Activated CD4-positive, alpha-beta T cell treated with anti-CD3 and anti-CD28 coated beads, Interleukin-2, amount 10 ng/mL, durations not matched to agents 24 days and 14 days (primary cell): ENCODE measurements around the gene WDTC1. TPM values are rescaled to one million over a fixed set of nuclear protein-coding genes. Genes with fewer than 3 reads are reported as not detected.

Experiments used
- DNase-seq: peaks from one replicate; pipeline ENCODE4 v3.0.0; 2022
- H3K27ac Mint-ChIP-seq: one replicate; pipeline ENCODE4 v1.8.0; 2022; ENCODE audit warnings: mild to moderate bottlenecking, mixed read lengths
- H3K27me3 Mint-ChIP-seq: one replicate; pipeline ENCODE4 v1.8.0; 2022; ENCODE audit warnings: mixed read lengths
- H3K36me3 Mint-ChIP-seq: one replicate; pipeline ENCODE4 v1.8.0; 2022; ENCODE audit warnings: low read depth, mild to moderate bottlenecking, mixed read lengths
- H3K4me1 Mint-ChIP-seq: one replicate; pipeline ENCODE4 v1.8.0; 2021; ENCODE audit warnings: mixed read lengths
- H3K4me3 Mint-ChIP-seq: one replicate; pipeline ENCODE4 v1.8.0; 2022; ENCODE audit warnings: mild to moderate bottlenecking, moderate library complexity, mixed read lengths
- H3K9me3 Mint-ChIP-seq: one replicate; pipeline ENCODE4 v1.8.0; 2021; ENCODE audit warnings: mixed read lengths
- intact Hi-C: fragments of 100-400 bp; cut with micrococcal nuclease; formaldehyde crosslinking; loops from one replicate; pipeline ENCODE4 v1.15.1; 2023
- total RNA-seq: library from RNA; stranded (reverse); gene quantifications from 2 replicates; pipeline ENCODE4 v1.2.3, GENCODE V29; 2022

WDTC1 gene
- total RNA-seq, 1 donor from 2014 or later, result 17.4 TPM

DNA sequence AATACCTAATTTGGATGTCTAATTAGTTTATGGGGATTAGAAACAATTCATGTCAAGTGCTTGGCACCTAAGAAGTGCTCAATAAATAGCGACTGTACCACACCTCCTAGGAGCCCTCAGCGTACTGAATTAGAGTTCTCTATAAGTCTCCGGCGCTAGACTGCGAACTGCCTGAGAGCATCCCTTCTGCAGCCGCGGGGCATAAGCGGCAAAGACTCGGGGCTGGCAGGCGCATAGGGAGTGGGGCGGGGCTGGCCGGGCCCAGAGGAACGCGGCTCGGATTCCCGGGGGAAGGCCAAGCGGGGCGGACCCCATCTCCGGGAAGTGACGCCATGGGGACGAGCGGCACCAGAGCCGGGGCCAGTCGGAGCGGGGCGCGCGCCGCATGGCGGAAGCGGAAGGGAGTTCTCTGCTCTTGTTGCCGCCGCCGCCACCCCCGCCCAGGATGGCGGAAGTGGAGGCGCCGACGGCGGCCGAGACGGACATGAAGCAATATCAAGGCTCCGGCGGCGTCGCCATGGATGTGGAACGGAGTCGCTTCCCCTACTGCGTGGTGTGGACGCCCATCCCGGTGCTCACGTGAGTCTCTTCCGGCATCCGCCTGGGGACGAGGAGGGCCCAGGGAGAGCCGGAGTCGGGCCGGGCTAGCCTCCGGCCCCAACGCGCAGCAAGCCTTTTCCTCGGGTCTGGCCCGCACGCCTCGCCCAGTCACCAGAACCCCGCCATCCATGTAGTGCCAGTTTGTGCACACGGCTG lies 87.6 kb downstream of the WDTC1 start, which contains the start of gene TMEM222:
TSS of gene TMEM222 (plus strand) at position 351 of the 756 bp plus-strand sequence. CDS start at position 386, 35 bp downstream.
- DNase-seq, result peak; percentile 99
- peak within 1 kb of the TSS; percentile 97 for H3K4me3 Mint-ChIP-seq
- peak within 1 kb of the TSS; percentile 93 for H3K27ac Mint-ChIP-seq
- H3K4me1 Mint-ChIP-seq, result peaks cover 29% of the 10 kb centered on the region
- no peaks in the 10 kb centered on the region for H3K9me3 Mint-ChIP-seq
- H3K36me3 Mint-ChIP-seq, result peaks cover 21% of the 10 kb centered on the region
- intact Hi-C loops, result loop anchor here (1.0 to 5.0 kb wide), 4 partner anchors 19 to 165 kb away; partner anchors contain the start of genes GPR3 and MAP3K6
- H3K27me3 Mint-ChIP-seq, result peaks cover 5% of the 10 kb centered on the region

DNA sequence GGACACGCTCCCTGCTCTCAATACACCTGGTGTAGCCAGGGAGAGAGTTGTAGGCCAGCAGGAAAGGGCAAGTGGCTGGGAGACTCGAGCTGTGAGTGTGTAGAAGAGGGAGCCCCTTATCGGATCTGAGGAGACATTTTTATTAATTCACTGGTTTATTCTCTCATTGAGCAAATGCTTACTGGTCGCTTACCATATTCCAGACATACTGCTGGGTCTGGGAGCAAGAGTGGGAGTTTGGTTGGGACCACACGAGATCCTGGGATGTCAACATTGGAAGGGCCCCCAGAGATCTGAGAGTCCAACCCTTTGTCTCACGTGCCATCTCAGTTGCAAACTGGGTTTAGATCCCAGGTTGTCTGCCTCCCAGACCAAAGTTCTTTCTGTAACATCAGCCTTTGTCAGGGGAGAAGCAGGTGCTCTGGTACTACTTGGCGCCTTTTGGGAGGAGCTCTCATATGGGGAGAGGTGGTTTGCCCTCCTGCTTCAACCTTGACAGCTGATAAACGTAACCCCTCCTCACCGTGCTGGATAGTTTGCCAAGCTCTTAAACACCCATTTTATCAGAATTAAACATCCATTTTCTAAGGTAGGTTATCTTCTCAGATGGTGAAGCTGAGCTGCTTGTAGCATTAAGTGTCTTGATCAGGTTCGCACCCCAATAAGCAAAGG lies 88.3 kb downstream of the WDTC1 start:
- peak overlapping the region; percentile 93 for H3K27ac Mint-ChIP-seq
- intact Hi-C loops, result loop anchor here (1.0 to 5.0 kb wide), 4 partner anchors 19 to 165 kb away; partner anchors contain the start of genes GPR3 and MAP3K6
- peak overlapping the region; percentile 97 for H3K4me3 Mint-ChIP-seq
- H3K4me1 Mint-ChIP-seq, result peaks cover 30% of the 10 kb centered on the region
- H3K27me3 Mint-ChIP-seq, result peaks cover 5% of the 10 kb centered on the region
- H3K9me3 Mint-ChIP-seq, result no peaks in the 10 kb centered on the region
- H3K36me3 Mint-ChIP-seq, result peaks cover 22% of the 10 kb centered on the region
- DNase-seq, result peak; percentile 66

DNA sequence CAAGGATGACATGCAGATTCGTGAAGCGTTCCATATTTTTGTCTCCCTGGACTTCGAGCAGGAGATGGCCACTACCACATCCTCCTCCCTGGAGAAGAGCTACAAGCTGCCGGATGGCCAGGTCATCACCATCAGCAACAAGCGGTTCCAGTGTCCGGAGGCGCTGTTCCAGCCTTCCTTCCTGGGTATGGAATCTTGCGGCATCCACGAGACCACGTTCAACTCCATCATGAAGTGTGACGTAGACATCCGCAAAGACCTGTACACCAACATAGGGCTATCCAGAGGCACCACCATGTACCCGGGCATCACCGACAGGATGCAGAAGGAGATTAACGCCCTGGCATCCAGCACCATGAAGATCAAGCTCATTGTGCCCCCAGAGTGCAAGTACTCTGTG lies 90.9 kb downstream of the WDTC1 start:
- Mint-ChIP-seq H3K27me3 (no peaks in the 10 kb centered on the region), H3K9me3 (no peaks in the 10 kb centered on the region), H3K27ac (no peak overlapping the region), H3K4me3 (no peak overlapping the region), H3K4me1 (peaks cover 43% of the 10 kb centered on the region), H3K36me3 (peaks cover 34% of the 10 kb centered on the region)
- intact Hi-C loops, result no loop called here
- DNase-seq, result no peak

DNA sequence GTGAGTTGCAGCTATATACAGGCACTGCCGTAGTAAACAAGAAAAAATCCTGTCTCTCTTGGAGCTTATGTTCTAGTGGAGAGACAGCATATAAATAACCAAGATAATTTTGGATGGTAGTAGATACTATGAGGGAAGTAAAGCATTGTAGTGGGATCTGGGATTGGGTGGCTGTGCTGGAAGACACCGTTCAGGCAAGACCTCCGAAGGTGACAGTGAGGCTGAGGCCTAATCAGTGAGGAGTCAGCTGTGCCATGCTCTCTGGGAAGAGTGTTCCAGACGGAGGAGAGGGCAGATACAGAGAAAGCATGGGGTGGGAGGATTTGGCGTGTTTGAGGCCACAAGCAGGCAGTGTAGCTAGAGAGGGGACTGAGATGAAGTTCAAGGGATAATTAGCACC lies 93.5 kb downstream of the WDTC1 start:
- no peak overlapping the region for H3K27ac Mint-ChIP-seq
- intact Hi-C loops, result no loop called here
- peaks cover 47% of the 10 kb centered on the region for H3K36me3 Mint-ChIP-seq
- H3K27me3 Mint-ChIP-seq, result no peaks in the 10 kb centered on the region
- H3K9me3 Mint-ChIP-seq, result no peaks in the 10 kb centered on the region
- peaks cover 51% of the 10 kb centered on the region for H3K4me1 Mint-ChIP-seq
- H3K4me3 Mint-ChIP-seq, result no peak overlapping the region
- DNase-seq, result no peak

DNA sequence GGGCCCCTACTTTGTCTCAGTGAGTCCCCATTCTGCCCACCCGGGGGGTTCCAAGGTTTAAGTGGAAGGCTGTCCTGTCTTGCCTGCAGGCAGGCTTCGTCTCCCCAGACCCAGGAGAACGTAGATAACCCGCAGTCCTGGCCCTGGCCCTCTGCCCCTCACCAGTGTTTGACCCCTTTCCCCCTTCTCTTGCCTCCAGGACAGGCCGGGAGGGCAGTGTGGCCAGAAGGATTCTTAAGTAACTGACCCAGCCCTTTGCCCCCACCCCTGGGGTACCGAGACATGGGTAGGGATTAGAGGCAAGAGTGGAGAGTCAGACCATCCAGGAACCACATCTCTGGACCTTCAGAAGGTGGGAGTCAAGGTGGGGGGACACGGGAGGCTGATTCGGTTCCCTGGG lies 96.4 kb downstream of the WDTC1 start:
- H3K27me3 Mint-ChIP-seq, result no peaks in the 10 kb centered on the region
- DNase-seq, result no peak
- intact Hi-C loops, result no loop called here
- H3K9me3 Mint-ChIP-seq, result no peaks in the 10 kb centered on the region
- H3K36me3 Mint-ChIP-seq, result peaks cover 47% of the 10 kb centered on the region
- H3K27ac Mint-ChIP-seq, result peak overlapping the region; percentile 48
- H3K4me1 Mint-ChIP-seq, result peaks cover 33% of the 10 kb centered on the region
- H3K4me3 Mint-ChIP-seq, result no peak overlapping the region

DNA sequence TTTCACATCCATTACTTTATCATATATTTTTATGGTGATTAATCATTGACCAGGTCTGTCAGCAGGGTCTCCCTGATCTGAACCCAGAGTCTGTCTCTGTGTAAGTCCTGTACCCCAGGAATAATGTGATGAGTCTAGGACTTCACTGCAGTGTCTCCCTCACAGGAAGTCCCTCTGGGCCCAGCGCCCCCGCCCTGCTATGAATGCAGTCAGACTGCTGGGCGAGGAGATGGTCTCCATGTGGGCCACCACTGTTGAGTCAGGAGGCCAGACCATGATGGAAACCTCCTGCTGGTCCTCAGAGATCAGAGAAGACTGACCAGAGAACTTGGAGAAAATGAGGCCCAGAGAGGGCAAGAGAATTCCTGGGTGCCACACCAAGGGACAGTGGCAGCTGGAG lies 97.0 kb downstream of the WDTC1 start:
- DNase-seq, result no peak
- H3K4me3 Mint-ChIP-seq, result no peak overlapping the region
- no peak overlapping the region for H3K27ac Mint-ChIP-seq
- H3K36me3 Mint-ChIP-seq, result peaks cover 52% of the 10 kb centered on the region
- H3K27me3 Mint-ChIP-seq, result no peaks in the 10 kb centered on the region
- H3K4me1 Mint-ChIP-seq, result peaks cover 31% of the 10 kb centered on the region
- H3K9me3 Mint-ChIP-seq, result no peaks in the 10 kb centered on the region
- intact Hi-C loops, result no loop called here

DNA sequence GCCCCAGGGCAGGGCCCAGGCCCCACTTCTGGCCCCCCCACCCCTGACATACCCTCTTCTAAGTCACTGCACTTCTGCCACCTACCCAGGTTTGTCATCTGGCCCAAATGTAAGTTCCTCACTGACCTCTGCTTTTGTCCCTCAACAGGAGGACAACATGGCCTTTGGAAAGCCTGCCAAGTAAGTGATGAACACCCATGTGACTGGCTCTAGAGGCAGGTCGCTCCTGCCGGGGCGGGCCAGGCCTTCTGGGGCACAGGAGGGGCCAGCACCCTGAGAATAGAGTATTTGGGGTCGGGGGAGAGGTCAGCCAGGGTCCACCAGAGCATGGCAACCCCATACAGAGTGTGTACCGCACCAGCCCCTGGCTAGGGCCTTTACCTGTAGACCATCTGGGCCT lies 97.5 kb downstream of the WDTC1 start:
- H3K36me3 Mint-ChIP-seq, result peaks cover 54% of the 10 kb centered on the region

DNA sequence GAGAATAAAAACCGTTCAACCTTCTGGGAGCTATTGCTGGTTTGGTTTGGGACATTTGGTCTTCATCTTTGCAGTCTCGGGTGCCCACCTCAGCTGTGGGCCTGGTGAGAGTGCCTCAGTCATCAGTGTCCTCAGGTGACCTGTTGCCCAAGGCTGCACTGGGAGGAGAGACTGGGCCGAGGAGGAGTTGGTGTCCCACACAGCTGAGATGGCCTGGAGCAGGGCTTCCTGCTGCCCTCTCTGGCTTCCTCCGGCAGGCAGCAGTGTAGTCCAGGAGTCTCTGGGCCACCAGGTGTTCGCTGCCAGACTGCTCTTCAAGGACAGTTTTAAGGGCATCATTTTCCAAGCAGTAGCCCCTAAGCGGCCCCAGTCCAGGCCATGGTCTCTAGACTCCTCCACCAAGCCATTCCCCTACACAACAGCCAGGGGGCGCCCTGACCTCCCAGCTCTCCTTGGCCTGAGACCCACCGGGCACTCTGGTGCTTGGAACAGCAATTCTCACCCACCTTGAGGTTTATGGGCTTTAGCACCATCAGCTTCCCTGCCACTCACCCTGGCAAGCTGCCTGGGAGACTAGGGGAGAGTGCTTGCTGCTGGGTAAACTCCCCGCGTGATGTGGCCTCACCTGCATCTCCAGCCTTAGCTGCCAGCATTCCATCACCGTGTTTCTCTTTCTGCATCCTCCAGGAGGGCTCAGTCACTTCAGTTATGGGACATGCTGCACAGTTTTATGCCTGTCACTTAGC lies 98.3 kb downstream of the WDTC1 start:
- H3K27ac Mint-ChIP-seq, result peak overlapping the region; percentile 60
- peaks cover 54% of the 10 kb centered on the region for H3K36me3 Mint-ChIP-seq
- no peak overlapping the region for H3K4me3 Mint-ChIP-seq

More for the DNA sequence above, 97.5 kb downstream of the WDTC1 start:
- H3K27me3 Mint-ChIP-seq, result no peaks in the 10 kb centered on the region
- peak overlapping the region; percentile 60 for H3K27ac Mint-ChIP-seq
- no peaks in the 10 kb centered on the region for H3K9me3 Mint-ChIP-seq
- intact Hi-C loops, result loop anchor here (2.0 kb wide), 1 partner anchor 57 kb away; no protein-coding TSS in a partner anchor
- no peak for DNase-seq
- no peak overlapping the region for H3K4me3 Mint-ChIP-seq
- H3K4me1 Mint-ChIP-seq, result peaks cover 29% of the 10 kb centered on the region

DNA sequence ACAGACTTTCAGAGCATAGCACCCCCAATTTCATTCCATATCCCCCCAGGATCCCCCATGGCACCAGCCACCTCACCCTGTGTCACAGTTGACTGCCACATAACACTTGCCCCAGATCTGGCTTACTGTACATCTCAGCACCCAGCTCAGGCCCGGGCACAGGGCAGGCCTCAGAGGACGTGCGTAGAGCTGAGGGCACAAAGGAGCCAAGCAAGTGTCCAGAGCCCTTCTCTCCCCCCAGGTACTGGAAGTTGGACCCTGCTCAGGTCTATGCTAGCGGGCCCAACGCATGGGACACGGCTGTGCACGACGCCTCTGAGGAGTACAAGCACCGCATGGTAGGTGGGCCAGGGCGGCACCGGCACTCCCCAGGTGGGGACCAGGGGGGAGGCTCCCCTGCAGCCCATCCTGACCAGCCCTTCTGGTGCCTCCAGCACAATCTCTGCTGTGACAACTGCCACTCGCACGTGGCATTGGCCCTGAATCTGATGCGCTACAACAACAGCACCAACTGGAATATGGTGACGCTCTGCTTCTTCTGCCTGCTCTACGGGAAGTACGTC lies 99.4 kb downstream of the WDTC1 start:
- no peak for DNase-seq
- Mint-ChIP-seq H3K4me3 (no peak overlapping the region), H3K27me3 (no peaks in the 10 kb centered on the region), H3K4me1 (peaks cover 20% of the 10 kb centered on the region), H3K27ac (no peak overlapping the region), H3K36me3 (peaks cover 45% of the 10 kb centered on the region), H3K9me3 (no peaks in the 10 kb centered on the region)
- intact Hi-C loops, result loop anchor here (2.0 kb wide), 1 partner anchor 55 kb away; no protein-coding TSS in a partner anchor

More for the DNA sequence above, 98.3 kb downstream of the WDTC1 start:
- H3K9me3 Mint-ChIP-seq, result no peaks in the 10 kb centered on the region
- intact Hi-C loops, result loop anchor here (2.0 kb wide), 1 partner anchor 56 kb away; no protein-coding TSS in a partner anchor
- peak; percentile 85 for DNase-seq
- H3K27me3 Mint-ChIP-seq, result no peaks in the 10 kb centered on the region
- H3K4me1 Mint-ChIP-seq, result peaks cover 28% of the 10 kb centered on the region

DNA sequence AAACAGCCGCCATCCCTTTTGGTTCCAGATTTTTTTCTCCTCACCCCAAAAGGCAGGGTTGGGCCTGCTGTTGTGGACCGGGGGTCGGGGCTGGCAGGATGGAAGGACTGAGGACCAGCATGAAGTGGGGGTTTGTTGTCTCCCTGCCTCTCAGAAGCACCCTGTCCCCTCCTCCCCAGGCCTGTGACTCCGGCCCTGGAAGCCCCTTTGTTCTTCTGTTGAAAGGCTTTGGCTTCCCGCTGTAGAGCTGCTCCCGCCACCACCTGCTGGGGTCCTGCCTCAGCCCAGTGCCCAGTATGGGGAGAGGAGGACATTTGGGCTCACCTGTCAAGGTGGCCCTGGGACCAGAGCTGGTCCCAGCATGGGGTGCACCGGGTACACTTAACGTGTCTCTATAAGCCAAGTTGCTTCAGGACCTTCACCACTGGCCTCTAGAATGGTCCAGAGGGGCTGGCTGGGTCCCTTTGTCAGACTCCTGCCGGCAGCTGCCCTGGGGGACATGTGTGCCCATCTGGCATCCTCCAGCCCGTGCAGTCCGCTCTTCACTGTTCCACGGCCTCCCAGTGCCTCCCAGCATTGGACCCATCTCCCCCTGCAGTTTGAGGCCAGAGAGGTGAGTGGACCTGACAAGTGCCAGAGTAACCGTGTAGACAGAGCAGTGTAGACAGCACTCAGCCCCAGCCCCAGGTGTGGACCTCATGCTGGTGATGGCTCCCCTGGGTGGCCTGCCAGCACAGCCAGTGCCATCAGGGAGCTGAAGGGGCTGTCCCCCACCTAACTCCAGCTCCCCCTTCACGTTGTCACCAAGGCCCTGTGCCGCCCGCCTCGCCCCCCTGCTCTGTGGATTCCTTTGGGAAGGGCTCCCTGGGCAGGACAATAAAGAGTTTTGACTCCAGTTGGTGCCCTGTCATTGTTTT lies 101.3 kb downstream of the WDTC1 start:
- intact Hi-C loops, result no loop called here
- DNase-seq, result no peak
- Mint-ChIP-seq H3K9me3 (no peaks in the 10 kb centered on the region), H3K27me3 (no peaks in the 10 kb centered on the region), H3K27ac (no peak overlapping the region), H3K4me1 (peaks cover 29% of the 10 kb centered on the region), H3K36me3 (peaks cover 42% of the 10 kb centered on the region), H3K4me3 (no peak overlapping the region)

DNA sequence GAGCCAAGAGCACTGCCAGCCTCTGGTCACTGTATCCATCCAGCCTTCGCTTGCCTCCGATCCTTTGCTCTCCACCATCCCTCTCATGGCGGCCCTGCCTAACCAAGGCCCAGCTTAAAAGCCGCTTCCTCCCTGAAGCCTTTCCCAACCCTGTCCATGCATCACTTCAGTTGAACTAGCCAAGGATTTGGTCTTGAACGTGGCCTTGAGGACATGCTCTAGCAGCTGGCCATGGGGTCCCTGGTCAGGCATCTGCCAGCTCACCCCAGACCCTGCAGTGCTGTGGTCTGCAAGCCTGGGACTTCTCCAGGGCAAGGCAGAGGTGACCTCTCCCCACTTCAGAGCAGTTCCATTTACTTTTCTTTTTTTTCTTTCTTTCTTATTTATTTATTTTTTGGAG lies 102.3 kb downstream of the WDTC1 start:
- Mint-ChIP-seq H3K4me3 (no peak overlapping the region), H3K27me3 (no peaks in the 10 kb centered on the region), H3K4me1 (peaks cover 35% of the 10 kb centered on the region), H3K9me3 (no peaks in the 10 kb centered on the region), H3K36me3 (peaks cover 36% of the 10 kb centered on the region), H3K27ac (no peak overlapping the region)
- intact Hi-C loops, result no loop called here
- no peak for DNase-seq

DNA sequence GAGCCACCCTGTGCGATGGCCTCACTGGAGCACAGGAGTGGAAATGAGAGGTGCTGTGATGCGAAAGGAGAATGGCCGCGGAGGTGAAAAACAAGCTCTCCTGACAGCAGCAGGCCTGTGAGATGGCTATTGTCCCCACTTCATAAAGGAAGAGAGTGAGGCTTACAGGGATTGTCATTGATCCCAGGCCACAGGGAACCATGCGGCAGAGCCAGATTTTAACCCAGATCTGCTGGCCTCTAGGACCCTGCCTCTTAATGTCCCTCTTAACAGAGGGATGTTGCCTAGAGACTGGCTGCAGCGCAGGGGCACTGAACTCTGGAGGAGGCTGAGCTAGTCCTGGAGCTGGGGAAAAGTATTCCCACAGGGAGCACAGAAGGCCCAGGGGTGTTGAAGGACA lies 104.3 kb downstream of the WDTC1 start:
- DNase-seq, result no peak
- Mint-ChIP-seq H3K9me3 (no peaks in the 10 kb centered on the region), H3K4me3 (no peak overlapping the region), H3K36me3 (peaks cover 24% of the 10 kb centered on the region), H3K4me1 (peaks cover 44% of the 10 kb centered on the region), H3K27me3 (no peaks in the 10 kb centered on the region), H3K27ac (peak overlapping the region; percentile 46)
- intact Hi-C loops, result no loop called here
